Kidney (tissue), 14 donors: ENCODE measurements around the gene INSM2. TPM values are rescaled to one million over a fixed set of nuclear protein-coding genes. Genes with fewer than 3 reads are reported as not detected.

Experiments used
- DNase-seq, 5 donors: peaks; one replicate each; pipeline ENCODE4 v3.0.0-alpha.2; 2013 to 2020
- FAIRE-seq: peaks from 2 replicates; lab custom pipeline; 2012; peaks lifted over from hg19 to GRCh38; lab: Jason Lieb, UNC
- H3K27ac ChIP-seq, 2 donors: one replicate each; pipeline ENCODE4 v1.7.0; 2013; ENCODE audit warnings: low read depth in 2 of 2, low read length in 2 of 2, inconsistent platforms in 1 of 2
- H3K27me3 ChIP-seq: one replicate; pipeline ENCODE4 v1.7.1; 2013; ENCODE audit warnings: low read length, inconsistent platforms; ENCODE audit not compliant: control insufficient read depth, insufficient read depth
- H3K36me3 ChIP-seq, 3 donors: one replicate each; pipeline versions ENCODE4 v1.7.0 to v1.7.1; 2013; ENCODE audit warnings: low read length in 3 of 3, control low read depth in 1 of 3, inconsistent platforms in 1 of 3; ENCODE audit not compliant: insufficient read depth in 3 of 3, control insufficient read depth in 2 of 3
- H3K4me1 ChIP-seq, 3 donors: one replicate each; pipeline versions ENCODE4 v1.7.0 to v1.7.1; 2013; ENCODE audit warnings: low read length in 3 of 3, inconsistent platforms in 1 of 3, low read depth in 1 of 3; ENCODE audit not compliant: control insufficient read depth in 2 of 3, insufficient read depth in 2 of 3
- H3K4me3 ChIP-seq, 3 donors: one replicate each; pipeline versions ENCODE4 v1.7.0 to v1.8.1; 2013; ENCODE audit warnings: low read length in 3 of 3, control low read depth in 1 of 3, inconsistent platforms in 1 of 3
- H3K9ac ChIP-seq, 3 donors: one replicate each; pipeline versions ENCODE4 v1.7.0 to v1.7.1; 2013; ENCODE audit warnings: low read length in 3 of 3, control low read depth in 1 of 3, inconsistent platforms in 1 of 3
- H3K9me3 ChIP-seq, 3 donors: one replicate each; pipeline versions ENCODE4 v1.7.0 to v1.7.1; 2013; ENCODE audit warnings: low read length in 3 of 3, control low read depth in 1 of 3, inconsistent platforms in 1 of 3; ENCODE audit not compliant: control insufficient read depth in 2 of 3, insufficient read depth in 1 of 3
- CTCF ChIP-seq: IDR thresholded peaks from 3 replicates; pipeline ENCODE4 v1.5.1; 2012; ENCODE audit warnings: mild to moderate bottlenecking, moderate library complexity, borderline replicate concordance; ENCODE audit not compliant: insufficient read depth; ENCODE audit errors: extremely low read depth
- intact Hi-C: fragments of 100-400 bp; cut with DNase I; formaldehyde crosslinking; loops from one replicate; pipeline ENCODE4 v1.11.1; 2022
- polyA plus RNA-seq: library from polyadenylated mRNA; stranded (reverse); fragments of 350-450 nt; fragmentation: Illumina TruSeq; extraction: RNeasy Lipid Tissue Mini Kit (QIAGEN cat#74804); gene quantifications from one replicate; pipeline ENCODE4 v1.2.3, GENCODE V29; 2014; ENCODE audit warnings: low read depth, low replicate concordance; ENCODE audit not compliant: insufficient read depth
- total RNA-seq: library from RNA; stranded (reverse); fragmentation: NEBNext Ultra II Directional; extraction: Animal tissue kit (Norgen Biotek cat#: 25700); gene quantifications from one replicate; pipeline ENCODE4 v1.2.1, GENCODE V29; 2021
- donor health status: control.
- donor health status: control.
- donor health status: control.
- donor health status: control.
- donor health status: control.
- donor health status: DM: yes; HTN: yes; CAD: no.
- donor health status: Normal renal cell carcinoma (clear cell type).

The INSM2 gene
- total and polyA plus RNA-seq, 2 donors from 2014 or later = not detected

- Histone ChIP-seq H3K27me3 (no peaks in the 10 kb centered on the region), H3K9ac (no peak overlapping the region), H3K36me3 (no peaks in the 10 kb centered on the region), H3K27ac (no peak overlapping the region), H3K4me3 (no peak overlapping the region), H3K9me3 (no peaks in the 10 kb centered on the region), H3K4me1 (no peaks in the 10 kb centered on the region)
- intact Hi-C loops = loop anchor here (5.0 kb wide), 1 partner anchor 90 kb away; no protein-coding TSS in a partner anchor
- FAIRE-seq (no peak), DNase-seq (no peak)
- no peak for TF ChIP-seq CTCF
Measured at GRCh38 chr14:35576856-35577255, 42.9 kb downstream of the INSM2 start.

- FAIRE-seq = no peak
- no peaks in the 10 kb centered on the region for H3K36me3 ChIP-seq
Measured at GRCh38 chr14:35578135-35578534, 44.2 kb downstream of the INSM2 start.

GRCh38 chr14:35578639-35579038, 44.7 kb downstream of the INSM2 start:
- Histone ChIP-seq H3K36me3 (no peaks in the 10 kb centered on the region), H3K27ac (no peak overlapping the region), H3K9me3 (no peaks in the 10 kb centered on the region), H3K27me3 (no peaks in the 10 kb centered on the region), H3K9ac (no peak overlapping the region), H3K4me3 (no peak overlapping the region), H3K4me1 (no peaks in the 10 kb centered on the region)
- no peak for FAIRE-seq
- TF ChIP-seq CTCF = no peak
- intact Hi-C loops = loop anchor here (5.0 kb wide), 1 partner anchor 89 kb away; no protein-coding TSS in a partner anchor
- no peak for DNase-seq

More at GRCh38 chr14:35578135-35578534, 44.2 kb downstream of the INSM2 start:
- no peak overlapping the region for H3K4me3 ChIP-seq
- intact Hi-C loops = loop anchor here (5.0 kb wide), 1 partner anchor 89 kb away; no protein-coding TSS in a partner anchor
- no peak for DNase-seq
- no peak for TF ChIP-seq CTCF
- no peaks in the 10 kb centered on the region for H3K27me3 ChIP-seq
- no peaks in the 10 kb centered on the region for H3K4me1 ChIP-seq
- H3K9ac ChIP-seq = no peak overlapping the region
- no peak overlapping the region for H3K27ac ChIP-seq
- no peaks in the 10 kb centered on the region for H3K9me3 ChIP-seq

Other genes with a start within 250 kb of the INSM2 start
- 127 TPM for gene PSMA6, start 241.8 kb upstream of the INSM2 start, total RNA-seq
- 174 TPM for gene PSMA6, start 241.8 kb upstream of the INSM2 start, polyA plus RNA-seq
- 171 TPM for gene NFKBIA, start 129.4 kb upstream of the INSM2 start, total RNA-seq
- gene NFKBIA, start 129.4 kb upstream of the INSM2 start, polyA plus RNA-seq = 131 TPM